Endodermal cell (in vitro differentiated cells): ENCODE data around the gene IQCK. TPM values are rescaled to one million over a fixed set of nuclear protein-coding genes. Genes with fewer than 3 reads are reported as not detected.

Source experiments
- DNase-seq: peaks from one replicate; pipeline ENCODE4 v3.0.0-alpha.2; 2017
- H3K27ac ChIP-seq: 2 replicates; pipeline ENCODE4 v1.5.1; 2013; ENCODE audit warnings: mild to moderate bottlenecking, low read depth, low read length, moderate library complexity
- H3K27me3 ChIP-seq: 2 replicates; pipeline ENCODE4 v1.6.1; 2013; ENCODE audit warnings: mild to moderate bottlenecking, low read length, moderate library complexity; ENCODE audit not compliant: insufficient read depth, control insufficient read depth, poor library complexity, severe bottlenecking
- H3K36me3 ChIP-seq: 2 replicates; pipeline ENCODE4 v1.7.0; 2013; ENCODE audit warnings: mild to moderate bottlenecking, low read length, moderate library complexity; ENCODE audit not compliant: control insufficient read depth, insufficient read depth
- H3K4me1 ChIP-seq: one replicate; pipeline ENCODE4 v1.7.0; 2013; ENCODE audit warnings: low read length; ENCODE audit not compliant: control insufficient read depth, insufficient read depth
- H3K4me3 ChIP-seq: 2 replicates; pipeline ENCODE4 v1.5.1; 2013; ENCODE audit warnings: mild to moderate bottlenecking, low read length, moderate library complexity
- H3K9ac ChIP-seq: 2 replicates; pipeline ENCODE4 v1.6.1; 2013; ENCODE audit warnings: mild to moderate bottlenecking, low read length, moderate library complexity; ENCODE audit not compliant: poor library complexity, severe bottlenecking; ENCODE audit errors: extremely low read depth
- H3K9me3 ChIP-seq: 2 replicates; pipeline ENCODE4 v1.6.1; 2013; ENCODE audit warnings: mild to moderate bottlenecking, low read length, moderate library complexity; ENCODE audit not compliant: control insufficient read depth
- H3K27ac Mint-ChIP-seq: 2 replicates; pipeline ENCODE4 v1.8.0; 2020; ENCODE audit warnings: mixed read lengths
- H3K27me3 Mint-ChIP-seq: 2 replicates; pipeline ENCODE4 v1.8.0; 2021; ENCODE audit warnings: mild to moderate bottlenecking, mixed read lengths; ENCODE audit not compliant: insufficient read depth
- H3K36me3 Mint-ChIP-seq: 2 replicates; pipeline ENCODE4 v1.8.0; 2020; ENCODE audit warnings: low read depth, mixed read lengths
- H3K4me1 Mint-ChIP-seq: 2 replicates; pipeline ENCODE4 v1.8.0; 2020; ENCODE audit warnings: mixed read lengths
- H3K4me3 Mint-ChIP-seq: 2 replicates; pipeline ENCODE4 v1.8.0; 2020; ENCODE audit warnings: mild to moderate bottlenecking, moderate library complexity, mixed read lengths
- H3K9me3 Mint-ChIP-seq: 2 replicates; pipeline ENCODE4 v1.8.0; 2020; ENCODE audit warnings: mild to moderate bottlenecking, mixed read lengths
- CTCF ChIP-seq: fragments of 200-600 bp; sonication (generic); conservative IDR thresholded peaks from 2 replicates; pipeline ENCODE4 v1.5.0; 2021; ENCODE audit warnings: antibody characterized with exemption, mild to moderate bottlenecking
- whole genome bisulfite sequencing, 2 experiments: methylation state at CpG; one replicate each; pipeline versions ENCODE4 v1.1.5 to v1.1.7; 2013; ENCODE audit warnings: missing lambda C conversion rate in 2 of 2, mixed read lengths in 1 of 2; ENCODE audit not compliant: insufficient coverage in 1 of 2, insufficient read length in 1 of 2; 5-methylcytosine and 5-hydroxymethylcytosine counted together
- total RNA-seq, 2 donors: library from RNA; stranded (reverse); fragmentation: NEBNext Ultra II Directional in 1 of 2; extraction: Animal tissue kit (Norgen Biotek cat#: 25700) in 1 of 2; gene quantifications; 2 replicates in 1 of 2; 3 replicates in 1 of 2; pipeline ENCODE4 v1.2.1, GENCODE V29; 2021

The IQCK gene
- total RNA-seq, 2 donors from 2014 or later = 21.1 to 30.1 TPM

GRCh38 chr16:19687279-19687678, 30.8 kb upstream of the IQCK start:
- WGBS, 2 experiments = 45 to 78% methylated on average over 5 to 7 of the region's 7 CpGs
- H3K9me3 Mint-ChIP-seq = peaks cover 16% of the 10 kb centered on the region
- Histone ChIP-seq H3K36me3 (peaks cover 43% of the 10 kb centered on the region), H3K27me3 (no peaks in the 10 kb centered on the region), H3K4me3 (no peak overlapping the region), H3K27ac (peak overlapping the region; percentile 67), H3K9me3 (peaks cover 12% of the 10 kb centered on the region), H3K9ac (no peak overlapping the region), H3K4me1 (peaks cover 7% of the 10 kb centered on the region)
- peaks cover 7% of the 10 kb centered on the region for H3K4me1 Mint-ChIP-seq
- H3K27me3 Mint-ChIP-seq = no peaks in the 10 kb centered on the region
- peaks cover 85% of the 10 kb centered on the region for H3K36me3 Mint-ChIP-seq
- DNase-seq = peak; percentile 85
- peak overlapping the region; percentile 94 for H3K27ac Mint-ChIP-seq
- no peak for TF ChIP-seq CTCF
- H3K4me3 Mint-ChIP-seq = no peak overlapping the region

DNA sequence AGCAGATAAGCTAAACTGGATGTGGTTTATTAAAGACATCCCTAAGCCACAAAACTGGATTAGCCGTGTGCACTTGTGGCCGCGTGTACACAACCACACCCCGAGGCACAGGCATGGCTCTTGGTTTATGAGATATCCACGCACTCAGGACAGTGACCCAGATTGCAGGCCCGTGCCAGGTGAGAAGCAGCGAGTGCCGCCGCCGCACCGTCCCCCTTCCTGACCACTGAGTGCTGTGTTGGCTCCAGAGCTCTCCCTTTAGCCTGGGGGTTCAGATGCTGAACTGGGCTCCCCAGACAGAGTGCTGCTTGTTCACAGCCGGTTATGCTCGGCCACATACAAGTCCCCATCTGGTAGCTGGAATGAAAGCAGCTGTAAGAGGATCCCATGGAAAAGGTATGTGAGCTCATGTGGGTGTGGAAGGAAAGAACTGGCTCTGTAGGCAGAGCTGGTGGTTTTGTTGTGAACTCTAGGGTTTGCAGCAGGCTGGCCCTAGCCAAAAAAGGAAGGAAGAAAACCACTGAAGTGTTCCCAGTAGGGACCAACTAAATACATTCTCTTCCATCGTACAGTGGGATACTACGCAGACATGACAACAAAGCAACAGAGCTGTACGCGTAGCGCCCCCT, 29.6 kb upstream of the IQCK start:
- H3K4me3 Mint-ChIP-seq = no peak overlapping the region
- peaks cover 7% of the 10 kb centered on the region for H3K4me1 Mint-ChIP-seq
- Histone ChIP-seq H3K4me1 (peaks cover 7% of the 10 kb centered on the region), H3K27me3 (no peaks in the 10 kb centered on the region), H3K4me3 (no peak overlapping the region), H3K9me3 (peaks cover 8% of the 10 kb centered on the region), H3K27ac (peak overlapping the region; percentile 16), H3K9ac (no peak overlapping the region), H3K36me3 (peaks cover 33% of the 10 kb centered on the region)
- 95 to 96% methylated on average over 17 to 18 of the region's 18 CpGs for WGBS, 2 experiments
- TF ChIP-seq CTCF = no peak
- H3K27ac Mint-ChIP-seq = no peak overlapping the region
- H3K36me3 Mint-ChIP-seq = peaks cover 82% of the 10 kb centered on the region
- no peaks in the 10 kb centered on the region for H3K27me3 Mint-ChIP-seq
- DNase-seq = no peak
- peaks cover 13% of the 10 kb centered on the region for H3K9me3 Mint-ChIP-seq

GRCh38 chr16:19689342-19689741, 28.7 kb upstream of the IQCK start:
- Histone ChIP-seq H3K36me3 (peaks cover 30% of the 10 kb centered on the region), H3K4me3 (no peak overlapping the region), H3K9me3 (peaks cover 6% of the 10 kb centered on the region), H3K27me3 (no peaks in the 10 kb centered on the region), H3K9ac (no peak overlapping the region), H3K27ac (no peak overlapping the region), H3K4me1 (peaks cover 7% of the 10 kb centered on the region)
- Mint-ChIP-seq H3K36me3 (peaks cover 77% of the 10 kb centered on the region), H3K4me3 (no peak overlapping the region), H3K4me1 (peaks cover 7% of the 10 kb centered on the region), H3K9me3 (peaks cover 10% of the 10 kb centered on the region), H3K27me3 (no peaks in the 10 kb centered on the region), H3K27ac (no peak overlapping the region)
- WGBS, 2 experiments = 93 to 98% methylated on average over 4 to 5 of the region's 5 CpGs
- no peak for DNase-seq
- TF ChIP-seq CTCF = no peak
